ENCODE results near the gene ARID1B.

DNA sequence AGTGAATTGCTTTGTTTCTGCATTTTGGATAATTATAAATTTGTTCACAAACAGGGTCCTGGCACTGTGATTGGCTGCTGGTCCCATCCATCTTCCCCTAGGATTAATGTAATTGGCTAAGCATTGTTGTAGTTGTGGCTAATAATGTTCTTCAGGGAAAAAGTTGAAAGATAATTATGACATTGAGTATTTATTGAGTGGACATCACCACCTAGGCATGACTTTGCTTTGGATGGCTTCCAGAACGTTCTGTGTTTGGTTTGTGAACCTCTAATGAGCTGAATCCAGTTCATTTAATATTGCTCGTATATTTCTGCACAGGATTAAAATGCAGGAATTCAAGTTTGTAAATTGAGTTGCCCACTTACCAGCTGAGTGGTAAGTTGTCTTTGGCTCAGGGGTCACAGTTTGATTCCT lies 55.1 kb downstream of the ARID1B start:
- TF ChIP-seq, protein P1, sequence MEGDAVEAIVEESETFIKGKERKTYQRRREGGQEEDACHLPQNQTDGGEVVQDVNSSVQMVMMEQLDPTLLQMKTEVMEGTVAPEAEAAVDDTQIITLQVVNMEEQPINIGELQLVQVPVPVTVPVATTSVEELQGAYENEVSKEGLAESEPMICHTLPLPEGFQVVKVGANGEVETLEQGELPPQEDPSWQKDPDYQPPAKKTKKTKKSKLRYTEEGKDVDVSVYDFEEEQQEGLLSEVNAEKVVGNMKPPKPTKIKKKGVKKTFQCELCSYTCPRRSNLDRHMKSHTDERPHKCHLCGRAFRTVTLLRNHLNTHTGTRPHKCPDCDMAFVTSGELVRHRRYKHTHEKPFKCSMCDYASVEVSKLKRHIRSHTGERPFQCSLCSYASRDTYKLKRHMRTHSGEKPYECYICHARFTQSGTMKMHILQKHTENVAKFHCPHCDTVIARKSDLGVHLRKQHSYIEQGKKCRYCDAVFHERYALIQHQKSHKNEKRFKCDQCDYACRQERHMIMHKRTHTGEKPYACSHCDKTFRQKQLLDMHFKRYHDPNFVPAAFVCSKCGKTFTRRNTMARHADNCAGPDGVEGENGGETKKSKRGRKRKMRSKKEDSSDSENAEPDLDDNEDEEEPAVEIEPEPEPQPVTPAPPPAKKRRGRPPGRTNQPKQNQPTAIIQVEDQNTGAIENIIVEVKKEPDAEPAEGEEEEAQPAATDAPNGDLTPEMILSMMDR (IDR thresholded peaks at IDR 0.05 in 8 of 11, conservative IDR thresholded peaks at IDR 0.05 in 3 of 11): no peak
- TF ChIP-seq POLR2A (IDR thresholded peaks at IDR 0.05): no peak
